NCI-H82 treated with DMSO at 0.1 percent for 48 hours (cell line): Measurements from ENCODE around the gene LHFPL6.

ENCODE experiments used
- DNase-seq: peaks from one replicate; lab custom pipeline; 2025; ENCODE audit not compliant: unreplicated experiment; lab: John Stamatoyannopoulos, UW

The LHFPL6 gene

DNA sequence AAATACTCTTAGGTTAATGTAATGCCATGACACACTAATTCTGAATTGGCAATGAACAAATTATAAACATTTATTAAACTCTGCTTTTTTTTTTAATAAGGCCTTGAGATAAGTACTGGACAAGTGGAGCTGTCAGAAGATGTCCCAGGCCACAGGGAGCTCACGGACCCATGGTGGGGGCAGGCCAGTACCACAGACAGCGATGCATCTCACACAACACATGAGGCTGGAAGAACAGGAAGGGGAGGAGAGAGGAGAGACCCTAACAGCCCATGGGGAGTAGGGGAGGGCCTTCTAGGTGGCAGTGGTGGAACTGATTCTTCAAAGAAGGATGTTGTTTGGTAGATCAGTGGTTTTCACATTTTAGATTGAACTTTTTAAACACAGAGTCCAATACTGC, 128.4 kb downstream of the LHFPL6 start:
- DNase-seq, result no peak

DNA sequence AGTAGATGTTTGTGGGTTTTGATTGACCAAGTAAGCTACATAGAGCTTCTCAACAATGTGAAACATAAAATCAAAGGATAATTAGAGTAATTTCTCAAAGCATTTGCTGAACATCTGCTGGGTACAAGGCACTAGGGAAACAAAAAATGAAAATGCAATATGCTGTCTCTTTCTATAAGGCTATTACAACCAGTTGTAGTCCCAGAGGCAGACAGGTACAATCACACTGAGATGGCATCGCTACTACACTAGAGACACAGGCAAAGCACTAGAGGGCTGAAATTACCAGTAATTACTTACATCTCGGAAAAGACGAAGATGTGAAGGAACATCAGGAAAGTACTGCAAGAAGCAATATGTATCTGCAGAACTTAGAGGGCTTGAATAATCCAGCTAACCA, 133.3 kb downstream of the LHFPL6 start:
- DNase-seq, result no peak

DNA sequence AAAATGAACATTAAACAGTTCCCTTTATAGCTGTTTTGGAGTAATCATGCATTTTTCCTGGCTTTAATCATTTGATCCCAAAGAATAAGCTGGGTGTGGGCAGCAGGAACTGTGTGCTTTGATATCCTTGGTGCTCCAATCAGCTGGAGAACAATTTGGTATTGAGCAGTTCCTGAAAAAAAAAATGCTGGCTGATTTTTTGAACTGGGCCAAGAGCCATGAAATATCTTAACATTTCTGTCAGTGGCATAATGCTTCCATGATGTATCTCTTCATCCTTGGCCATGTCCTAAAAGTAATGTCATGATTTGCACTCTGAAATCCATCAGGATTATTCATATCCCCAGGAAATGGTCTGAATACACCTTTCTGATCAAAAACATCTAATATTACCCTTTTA, 134.7 kb downstream of the LHFPL6 start:
- no peak for DNase-seq

DNA sequence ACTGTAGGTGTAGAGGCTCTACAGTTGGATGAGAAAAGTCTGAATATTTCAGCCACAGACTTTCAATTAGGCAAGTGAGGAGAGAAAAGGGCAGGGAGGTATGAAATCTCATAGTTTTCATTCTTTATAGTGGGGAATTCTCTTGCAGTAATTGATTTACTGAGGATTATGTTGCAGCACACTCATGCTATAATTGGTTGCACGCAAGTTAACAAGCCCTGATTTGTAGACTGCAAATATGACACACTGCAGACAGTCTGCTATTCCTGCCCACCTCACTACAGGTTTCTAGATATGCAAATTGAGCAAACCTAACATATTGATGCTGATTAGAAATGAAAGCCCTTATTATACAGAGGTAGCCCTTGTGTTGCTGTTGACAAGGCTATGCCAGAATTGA, 139.4 kb downstream of the LHFPL6 start:
- DNase-seq, result no peak

DNA sequence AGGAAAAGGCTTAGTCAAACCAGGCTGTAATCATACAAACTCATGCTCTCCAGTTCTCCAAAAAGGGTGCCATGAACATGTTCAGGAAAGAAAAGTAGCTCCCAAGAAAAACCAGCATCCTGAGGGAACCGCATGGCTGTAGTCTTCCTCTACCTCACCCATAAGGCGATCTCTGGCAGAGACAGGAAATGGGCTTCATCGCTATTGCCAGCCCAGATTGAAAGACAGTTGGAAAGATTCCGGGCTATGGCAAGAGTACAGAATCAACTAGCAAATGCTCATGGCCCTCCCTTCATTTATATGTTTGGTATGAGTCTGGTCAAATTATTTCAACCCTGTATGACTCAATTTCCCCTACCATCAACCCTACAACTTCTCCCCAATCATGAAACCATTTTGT, 140.1 kb downstream of the LHFPL6 start:
- DNase-seq, result no peak

DNA sequence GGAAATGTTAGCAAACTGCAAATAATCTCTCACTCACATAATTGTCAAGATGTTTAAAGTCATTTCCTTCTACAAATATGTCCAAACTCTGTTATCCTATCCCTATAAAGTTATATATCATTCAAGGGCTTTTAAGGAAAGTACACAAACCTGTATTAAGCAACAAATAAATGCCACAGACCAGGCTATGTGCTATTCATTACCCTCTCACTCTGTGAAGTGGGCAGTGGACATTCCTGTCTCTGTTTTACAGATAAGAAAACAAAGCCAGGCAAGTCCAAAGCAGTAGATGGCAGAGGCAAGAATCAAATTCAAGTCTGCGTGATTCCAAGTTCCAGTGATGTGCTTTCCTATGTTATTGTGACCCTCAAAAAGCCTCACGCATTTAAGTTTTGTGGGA, 140.6 kb downstream of the LHFPL6 start:
- DNase-seq, result no peak

DNA sequence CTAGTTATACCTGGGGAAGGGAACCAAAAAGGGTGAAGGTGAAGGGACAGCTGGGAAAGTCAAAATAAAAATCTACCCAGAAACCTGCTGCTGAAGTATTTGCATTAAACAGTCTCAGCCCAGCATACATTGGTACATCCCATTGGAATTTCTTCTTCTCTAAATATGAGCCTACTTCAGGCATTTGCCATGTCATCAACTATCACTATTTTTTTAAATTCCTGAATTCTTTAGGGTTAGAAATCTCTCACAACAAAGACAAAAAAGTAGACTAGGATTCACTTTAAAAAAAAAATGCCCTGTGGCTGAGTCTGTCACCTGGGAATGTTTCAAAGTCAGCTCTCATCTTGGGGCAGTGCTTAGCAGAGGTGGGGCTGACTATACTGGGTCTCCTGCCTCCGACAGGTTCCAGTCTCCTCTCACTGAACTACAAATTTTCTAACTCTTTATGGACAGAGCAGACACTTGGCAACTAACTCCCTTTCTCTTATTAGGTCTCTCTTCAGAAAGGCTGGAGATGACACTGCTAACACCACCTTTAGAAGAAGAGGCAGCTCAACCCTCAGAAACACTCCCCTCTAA, 141.2 kb downstream of the LHFPL6 start:
- no peak for DNase-seq

DNA sequence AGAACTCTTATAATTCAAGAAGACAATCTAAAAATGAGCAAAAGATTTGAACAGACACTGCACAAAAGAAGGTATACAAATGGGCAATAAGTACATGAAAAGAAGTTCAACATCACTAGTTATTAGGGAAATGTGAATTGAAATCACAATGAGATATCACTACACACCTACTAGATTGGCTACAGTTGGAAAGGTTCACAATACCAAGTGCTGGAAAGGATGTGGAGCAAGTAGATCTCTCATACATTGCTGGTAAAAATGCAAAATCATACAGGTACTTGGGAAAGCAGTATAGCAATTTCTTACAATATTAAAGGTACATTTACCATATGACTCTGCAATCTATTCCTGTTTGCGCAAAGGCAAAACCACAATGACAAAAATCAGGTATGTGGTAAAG, 145.7 kb downstream of the LHFPL6 start:
- DNase-seq, result no peak

DNA sequence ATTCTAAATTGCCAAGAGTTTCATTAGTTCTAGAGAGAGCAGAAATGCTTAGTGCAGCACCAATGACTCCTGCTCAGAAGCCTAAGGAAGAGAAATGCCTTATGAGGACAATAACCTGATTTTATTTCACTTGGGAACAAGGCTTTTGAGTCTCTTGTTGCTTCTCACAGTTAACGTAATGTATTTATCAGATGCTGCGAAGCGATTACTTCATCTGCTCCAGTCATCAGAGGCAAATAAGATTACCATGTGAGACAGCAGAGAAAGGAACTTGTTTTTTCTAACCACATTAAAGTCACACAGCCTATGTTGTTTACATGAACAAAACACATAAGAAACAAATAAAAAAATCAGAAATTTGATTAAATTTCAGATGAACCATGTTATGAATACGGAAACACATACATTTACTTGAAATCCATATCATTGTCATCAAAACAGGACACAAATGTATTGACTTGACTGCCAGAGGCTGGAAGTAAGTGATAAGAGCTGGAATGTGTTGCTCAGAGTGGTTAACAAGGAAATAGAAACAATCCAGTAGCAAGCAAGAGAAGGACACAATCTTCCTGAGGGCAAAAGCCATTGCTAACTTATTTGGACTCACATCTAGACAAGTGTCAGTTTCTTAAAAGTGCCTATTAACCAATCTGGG, 147.3 kb downstream of the LHFPL6 start:
- peak; percentile 77 for DNase-seq

DNA sequence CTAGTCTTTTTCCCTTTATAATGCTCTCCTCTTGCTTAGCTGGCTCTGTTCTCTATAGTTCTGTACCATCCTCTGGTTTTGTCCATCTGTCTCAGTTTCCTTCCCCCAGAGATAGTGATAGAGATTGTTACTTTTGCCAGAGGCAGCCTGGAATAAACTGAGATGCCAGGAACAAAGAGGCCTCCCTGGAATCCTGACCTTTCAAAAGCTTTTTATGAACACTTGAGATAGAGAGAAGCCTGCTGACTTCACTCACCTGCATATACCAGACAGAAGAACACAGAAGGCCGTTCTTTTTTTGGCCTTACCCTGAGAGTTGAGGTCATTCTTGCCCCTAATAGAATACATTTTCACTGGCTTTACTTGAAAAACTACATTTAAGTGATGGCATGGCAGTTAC, 150.2 kb downstream of the LHFPL6 start:
- no peak for DNase-seq

DNA sequence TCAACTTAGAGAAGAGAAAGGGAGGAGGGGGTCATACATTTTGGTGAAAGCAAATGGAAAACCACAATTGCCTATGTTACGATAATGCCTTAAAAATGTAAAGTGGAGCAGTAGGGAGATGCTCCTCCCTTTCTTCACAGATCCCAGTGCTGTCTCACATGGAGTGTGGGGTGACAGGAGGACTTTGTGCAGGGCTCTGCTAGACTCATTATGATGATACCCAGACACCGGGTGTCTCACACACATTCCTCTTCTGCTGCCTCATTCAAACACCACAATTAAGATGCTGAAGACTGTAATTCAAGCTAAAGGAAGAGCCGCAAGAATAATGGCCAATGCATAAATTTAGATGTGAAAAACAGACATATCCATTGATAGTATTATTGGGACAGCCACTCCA, 150.6 kb downstream of the LHFPL6 start:
- DNase-seq, result peak; percentile 27

DNA sequence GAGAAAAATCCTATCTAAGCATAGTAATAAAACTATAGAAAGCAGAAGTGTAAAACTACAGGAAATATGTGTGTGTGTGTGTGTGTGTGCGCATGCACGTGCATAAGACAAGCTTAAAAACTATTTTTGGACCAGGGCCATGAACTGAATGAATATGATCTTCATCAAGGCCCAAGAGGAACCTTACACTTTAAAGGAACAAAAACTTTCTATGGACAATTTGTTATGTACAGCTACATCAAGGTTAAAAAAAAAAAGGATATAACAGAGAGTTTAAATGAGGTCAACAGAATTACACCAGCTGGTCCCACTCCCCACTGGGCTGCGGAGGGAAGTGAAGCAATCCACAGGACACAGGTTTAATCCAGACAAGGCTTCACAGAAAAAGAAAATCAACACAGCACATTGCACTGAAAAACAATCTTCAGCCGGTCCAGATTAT, 151.1 kb downstream of the LHFPL6 start:
- peak; percentile 76 for DNase-seq

DNA sequence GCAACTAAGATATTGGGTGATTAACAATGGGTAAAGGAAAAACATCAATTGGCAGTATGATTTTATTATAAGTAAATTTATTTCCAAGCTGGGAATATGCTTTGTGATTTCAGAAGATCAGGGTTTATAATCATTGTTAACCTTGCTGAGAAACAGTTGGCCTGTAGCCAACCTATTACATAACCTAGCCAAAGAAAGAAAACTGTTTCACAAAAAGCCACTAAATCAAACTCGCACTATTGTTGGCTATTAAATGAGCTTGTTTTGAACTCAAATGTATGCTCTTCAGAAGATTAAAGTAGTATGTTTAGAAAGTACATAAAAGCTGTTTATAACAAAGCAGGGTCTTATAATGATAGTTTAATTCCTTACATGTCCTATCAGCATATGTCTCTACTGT, 151.7 kb downstream of the LHFPL6 start:
- peak; percentile 25 for DNase-seq

DNA sequence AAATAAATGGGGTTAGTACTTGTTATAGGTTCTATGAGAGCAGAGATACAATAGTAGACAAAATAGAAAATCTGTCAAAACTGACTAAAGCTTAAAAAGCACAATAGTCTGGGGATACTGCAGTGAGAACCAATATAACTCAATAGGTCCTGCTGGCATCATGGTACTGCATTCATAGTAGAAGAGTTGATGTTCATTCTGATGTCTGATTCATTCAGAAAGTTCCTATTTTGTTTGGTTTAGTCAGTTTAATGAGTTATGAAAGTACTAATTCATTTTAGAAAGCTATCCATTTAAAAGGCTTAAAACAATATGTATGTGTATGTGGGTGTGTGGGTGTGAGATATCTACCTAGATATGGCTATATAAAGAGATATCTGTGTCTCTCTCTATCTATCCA, 152.8 kb downstream of the LHFPL6 start:
- no peak for DNase-seq

DNA sequence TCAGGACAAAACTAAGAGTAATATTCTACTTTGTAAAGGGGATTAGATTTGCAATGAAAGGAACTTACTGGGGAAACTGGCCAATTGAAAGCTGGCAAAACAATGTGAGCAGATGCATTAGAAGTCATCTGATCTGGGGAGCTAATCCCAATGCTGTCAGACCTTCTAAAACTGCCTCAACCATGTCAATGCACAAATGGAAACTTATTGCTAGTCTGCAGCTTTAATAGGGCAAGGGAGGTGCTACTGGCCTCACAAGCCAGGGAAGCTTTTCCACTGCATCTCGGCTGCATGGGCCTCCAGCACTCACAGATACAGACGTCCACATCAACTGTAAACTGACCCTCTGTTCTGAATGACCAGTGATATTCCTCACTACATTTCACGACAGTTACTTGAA, 154.2 kb downstream of the LHFPL6 start:
- DNase-seq, result peak; percentile 97

DNA sequence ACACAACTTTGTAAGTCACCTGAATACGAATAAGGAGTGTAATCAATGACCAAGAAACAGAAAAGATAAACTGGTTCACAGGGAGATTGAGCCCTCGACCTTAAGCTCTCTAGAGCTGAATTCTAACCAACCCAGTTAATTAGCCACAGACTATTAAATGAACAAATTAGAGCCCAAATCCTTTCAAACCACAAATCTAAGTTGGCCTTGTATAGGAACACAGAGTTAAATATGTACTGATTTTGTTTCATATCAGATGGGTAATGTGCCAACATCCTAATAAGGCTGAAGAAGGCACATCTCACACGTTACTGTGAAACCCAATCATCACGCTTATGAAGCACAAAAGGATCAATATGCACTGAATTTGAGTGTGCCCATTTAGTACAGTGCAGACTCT, 156.1 kb downstream of the LHFPL6 start:
- DNase-seq, result no peak

DNA sequence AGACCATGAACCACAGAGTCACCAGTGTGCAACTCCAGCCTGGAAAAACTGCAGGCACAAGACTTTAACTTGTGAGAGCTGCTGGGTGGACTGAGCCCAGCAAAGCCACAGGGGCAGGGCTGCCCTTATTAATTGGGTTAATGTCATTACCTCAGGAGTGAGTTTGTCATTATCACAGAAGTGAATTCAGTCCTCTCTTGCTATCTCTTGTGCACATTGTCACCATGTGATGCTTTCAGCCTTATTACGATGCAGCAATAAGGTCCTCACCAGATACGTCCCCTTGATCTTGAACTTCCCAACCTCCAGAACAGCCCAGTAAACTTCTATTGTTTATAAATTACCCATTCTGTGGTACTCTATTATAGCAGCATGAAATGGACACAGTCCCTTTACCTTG, 158.1 kb downstream of the LHFPL6 start:
- no peak for DNase-seq

DNA sequence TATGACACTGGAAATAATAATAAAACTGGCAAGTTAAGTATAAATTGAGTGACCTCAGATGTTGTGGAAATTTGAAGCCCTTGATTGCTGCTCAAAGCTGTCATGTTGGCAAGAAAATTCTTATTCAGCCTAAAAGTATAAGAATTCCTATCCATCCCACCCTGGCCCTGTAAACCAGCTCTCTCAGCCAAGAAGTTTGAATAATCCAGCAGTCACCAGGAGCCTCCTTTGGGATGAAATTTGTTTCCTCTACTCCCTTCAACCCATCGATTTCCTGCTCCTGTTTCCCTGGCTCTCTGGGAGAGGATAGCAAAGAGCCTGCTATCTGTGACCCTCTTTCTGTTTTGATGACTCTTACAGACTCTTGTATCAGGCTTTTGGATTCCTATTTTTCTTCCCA, 169.3 kb downstream of the LHFPL6 start:
- no peak for DNase-seq

DNA sequence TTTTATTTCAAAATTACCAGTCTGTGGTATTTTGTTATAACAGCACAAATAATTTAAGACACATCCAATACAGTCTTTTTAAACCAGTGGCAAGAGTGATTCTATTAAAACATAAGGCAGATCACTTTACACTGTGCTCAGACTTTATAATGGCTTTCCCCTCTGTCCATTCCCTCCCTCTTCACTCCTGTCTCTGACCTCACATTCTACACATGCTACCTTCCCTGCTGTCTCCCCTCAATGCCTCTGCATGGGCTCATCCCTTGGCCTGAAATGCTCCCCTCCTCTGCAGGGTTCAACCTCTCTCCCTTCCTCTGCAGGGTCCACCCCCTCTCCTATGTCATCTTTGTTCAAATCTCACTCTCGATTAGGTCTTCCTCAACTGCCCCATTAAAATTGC, 170.8 kb downstream of the LHFPL6 start:
- DNase-seq, result no peak

DNA sequence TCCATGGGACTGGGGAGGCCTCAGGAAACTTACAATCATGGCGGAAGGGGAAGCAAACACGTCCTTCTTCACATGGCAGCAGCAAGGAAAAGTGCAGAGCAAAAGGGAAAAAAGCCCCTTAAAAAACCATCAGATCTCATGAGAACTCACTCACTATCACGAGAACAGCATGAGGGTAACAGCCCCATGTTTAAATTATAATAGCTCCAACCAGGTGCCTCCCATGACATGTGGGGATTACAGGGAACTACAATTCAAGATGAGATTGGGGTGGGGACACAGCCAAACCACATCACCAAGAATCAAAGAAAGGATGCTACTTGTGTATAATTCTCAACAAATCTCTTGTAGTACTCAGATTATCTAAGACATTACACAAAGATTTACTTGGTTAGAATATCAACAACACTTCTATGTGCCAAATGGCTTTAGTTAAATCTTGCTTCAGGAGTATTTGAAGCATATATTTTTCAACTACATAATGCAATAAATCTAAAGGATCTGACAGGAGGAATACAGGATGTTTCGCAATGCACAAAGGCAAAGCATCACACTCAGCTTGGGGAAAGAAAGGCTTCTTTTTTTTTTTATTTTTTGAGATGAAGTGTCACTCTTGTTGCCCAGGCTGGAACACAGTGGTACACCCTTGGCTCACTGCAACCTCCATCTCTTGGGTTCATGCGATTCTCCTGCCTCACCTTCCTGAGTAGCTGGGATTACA, 180.0 kb downstream of the LHFPL6 start:
- DNase-seq, result no peak

DNA sequence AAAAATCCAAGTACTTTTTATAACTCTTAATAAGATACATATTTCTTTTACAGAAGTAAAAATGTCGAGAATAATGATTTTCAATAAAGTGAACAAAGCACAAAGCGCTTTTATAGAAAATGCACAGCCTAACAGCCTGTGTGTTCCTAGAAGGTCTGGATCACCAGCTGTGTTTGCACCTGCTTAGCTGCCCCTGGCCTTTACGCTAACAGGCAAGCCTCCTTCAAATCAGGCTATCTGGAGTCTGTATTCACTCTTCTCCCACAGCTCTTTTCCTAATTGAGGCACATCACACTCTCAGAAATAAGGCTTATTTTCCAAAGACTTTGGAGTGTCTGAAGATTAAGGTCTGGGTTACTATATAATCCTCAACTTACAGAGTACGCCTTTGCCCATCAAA, 183.1 kb downstream of the LHFPL6 start:
- no peak for DNase-seq

DNA sequence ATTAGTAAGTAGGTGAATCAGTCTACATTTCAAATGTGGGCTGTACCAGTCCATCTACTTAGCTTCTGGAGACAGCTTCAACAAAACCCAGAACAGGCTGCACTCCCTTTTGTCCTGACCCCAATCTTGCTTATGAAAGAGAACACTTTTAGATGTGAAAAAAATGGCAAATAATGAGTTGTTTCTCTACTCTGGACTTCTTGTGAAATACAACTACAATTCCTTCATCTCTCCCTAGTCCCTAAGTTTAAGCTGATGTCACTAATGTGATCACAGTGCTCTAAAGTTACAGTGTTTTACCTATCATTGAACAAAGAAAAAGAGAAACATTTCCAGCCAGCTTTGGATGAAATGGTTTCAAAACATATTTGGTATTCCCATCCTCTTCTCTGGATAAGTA, 183.9 kb downstream of the LHFPL6 start:
- DNase-seq, result no peak

DNA sequence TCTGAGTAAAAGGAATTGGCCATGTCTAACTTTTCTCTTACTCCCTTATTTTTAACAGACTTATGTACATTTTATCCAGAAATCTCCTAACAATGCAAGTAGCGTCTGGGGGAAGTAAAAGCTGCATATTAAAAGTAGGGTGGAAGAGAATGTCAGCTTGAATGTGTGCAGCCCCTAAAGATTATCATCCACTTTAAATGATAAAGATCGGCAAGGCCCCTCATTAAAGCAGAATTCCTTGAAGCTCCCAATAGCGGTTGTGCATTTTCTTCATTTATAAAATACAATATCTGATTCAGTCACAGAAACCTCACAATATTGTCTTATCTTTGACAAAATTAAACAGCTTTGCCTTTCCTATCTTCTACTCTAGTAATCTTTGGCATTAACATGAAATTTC, 184.6 kb downstream of the LHFPL6 start:
- no peak for DNase-seq
